Erythroblast (primary cell): ENCODE measurements around the gene FILIP1L.

Experiments used
- GATA1 ChIP-seq: IDR thresholded peaks from 2 replicates; pipeline ENCODE4 v1.6.1; 2011; ENCODE audit warnings: low read depth, mild to moderate bottlenecking, control low read depth, low read length, moderate library complexity
- POLR2A ChIP-seq: IDR thresholded peaks from 2 replicates; pipeline ENCODE4 v1.6.1; 2011; ENCODE audit warnings: mild to moderate bottlenecking, low read length

DNA sequence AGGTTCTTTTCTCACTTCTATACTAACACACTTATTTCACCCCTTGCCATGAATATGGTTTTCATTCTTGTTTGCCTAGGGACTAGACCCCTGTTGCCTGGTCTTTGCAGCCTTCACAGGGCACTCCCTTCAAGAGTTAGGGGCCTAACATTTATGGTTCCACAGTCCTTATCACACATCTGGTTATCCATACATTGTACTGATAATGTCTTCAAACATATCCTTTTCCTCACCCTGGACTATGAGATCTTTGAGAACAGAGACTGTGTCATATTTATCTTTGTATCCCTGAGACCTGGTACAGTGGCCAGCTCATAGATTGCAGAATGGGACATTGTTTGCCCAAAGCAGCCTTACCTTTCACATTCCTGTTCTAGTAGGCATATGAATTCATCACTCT lies 190.4 kb downstream of the FILIP1L start:
- no peak for TF ChIP-seq POLR2A
- TF ChIP-seq GATA1 = no peak
